Measurements from ENCODE around the gene PAWR.
A peak's percentile ranks its signal among the peaks of the same experiment; 100 is the strongest.
"Not testable (repeated sequence)": the region's sequence is repeated elsewhere in the genome, so short reads cannot be mapped to it uniquely, and the experiment has no call there.

Gene PAWR

GRCh38 chr12:79686171-79686570 is 4.6 kb downstream of the PAWR start:
- no peak for DNase-seq

DNA sequence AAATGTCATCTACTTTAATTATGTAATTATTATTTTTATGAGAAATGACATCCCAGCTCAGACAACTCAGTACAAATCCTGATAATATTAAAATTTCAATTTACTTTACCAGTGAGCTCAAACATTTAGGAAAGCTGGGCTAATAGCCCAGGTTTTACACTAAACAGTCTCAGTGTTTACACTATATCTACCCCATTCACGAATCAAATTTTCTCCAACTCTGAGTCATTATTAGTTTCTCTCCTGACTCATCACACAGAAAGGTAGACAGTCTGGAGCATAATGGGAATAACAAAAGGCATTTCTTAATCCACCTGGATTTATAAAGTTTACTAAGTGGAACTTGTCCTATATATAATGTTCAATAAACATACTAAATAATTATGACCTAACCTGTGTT is 5.7 kb downstream of the PAWR start:
- DNase-seq, result no peak

DNA sequence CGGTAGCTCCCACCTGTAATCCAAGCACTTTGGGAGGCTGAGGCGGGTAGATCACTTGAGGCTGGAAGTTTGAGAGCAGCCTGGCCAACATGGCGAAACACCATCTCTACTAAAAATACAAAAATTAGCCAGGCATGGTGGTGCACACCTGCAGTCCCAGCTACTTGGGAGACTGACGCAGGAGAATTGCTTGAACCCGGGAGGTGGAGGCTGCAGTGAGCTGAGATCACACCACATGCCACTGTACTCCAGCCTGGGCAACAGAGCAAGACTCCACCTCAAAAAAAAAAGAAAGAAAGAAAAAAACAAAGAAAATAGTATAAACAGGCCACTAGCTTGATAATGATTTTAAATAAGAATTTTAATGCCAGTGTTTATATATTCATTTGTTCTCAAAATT is 6.4 kb downstream of the PAWR start:
- DNase-seq, result not testable (repeated sequence)

GRCh38 chr12:79682593-79682992 is 8.2 kb downstream of the PAWR start:
- DNase-seq, result no peak

- no peak for DNase-seq
Measured at GRCh38 chr12:79681008-79681590, 9.7 kb downstream of the PAWR start.

DNA sequence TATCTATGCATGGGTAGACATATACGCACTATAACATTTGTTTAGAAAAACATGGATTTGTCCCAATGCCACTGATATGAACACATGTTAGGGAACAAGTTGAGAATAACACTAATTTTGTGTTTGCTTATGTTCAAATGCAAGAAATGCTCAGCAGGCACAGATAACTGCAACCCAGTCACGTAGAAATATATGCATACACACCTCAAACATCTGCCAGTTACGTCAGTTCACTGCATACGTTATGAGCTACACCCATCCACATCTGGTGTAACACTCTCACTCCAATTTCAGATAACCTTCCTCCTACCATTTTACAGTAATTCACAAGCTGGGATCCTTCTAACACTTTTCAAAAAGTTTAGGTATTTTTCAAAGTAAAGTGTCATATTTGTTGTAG is 10.7 kb downstream of the PAWR start:
- no peak for DNase-seq

DNA sequence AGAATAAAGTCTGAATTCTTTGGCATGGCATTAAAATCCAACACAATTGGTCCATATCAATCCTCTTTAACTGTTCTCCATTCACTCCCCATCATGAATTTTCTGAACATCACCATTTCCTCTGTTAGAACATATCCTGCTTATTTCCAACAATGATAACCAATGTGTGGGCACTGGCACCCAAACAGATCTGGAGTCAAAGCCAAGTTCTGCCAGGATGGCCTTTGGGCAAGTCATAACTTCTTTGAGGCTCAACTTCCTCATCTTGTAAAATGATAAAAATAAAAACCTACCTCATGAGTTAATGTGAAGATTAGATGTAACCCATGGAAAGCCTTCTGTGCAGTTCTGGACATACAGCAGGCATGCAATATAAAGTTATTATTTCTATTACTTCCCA is 12.5 kb downstream of the PAWR start:
- DNase-seq, result no peak

GRCh38 chr12:79677672-79678071 is 13.1 kb downstream of the PAWR start:
- DNase-seq, result no peak

DNA sequence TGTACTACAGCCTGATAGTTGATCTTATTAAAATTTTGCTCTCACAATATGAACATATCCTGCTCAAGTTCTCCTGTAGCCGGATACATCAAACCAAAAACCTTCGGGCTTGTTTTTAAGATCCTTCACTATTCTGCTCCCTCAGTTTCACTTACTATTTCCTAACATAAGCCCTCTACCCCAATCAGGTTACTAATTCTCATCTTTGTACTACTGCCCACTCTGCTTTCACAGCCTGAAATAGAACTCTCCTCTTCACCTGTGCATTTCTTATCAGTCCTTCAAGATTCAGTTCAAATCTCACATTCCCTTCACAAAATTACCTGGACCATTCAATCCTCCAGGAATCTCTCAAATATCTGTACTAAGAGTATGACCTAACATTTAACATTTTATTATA is 14.2 kb downstream of the PAWR start:
- no peak for DNase-seq

- peak in 1 of 5 experiments; percentile 37 for DNase-seq
Measured at GRCh38 chr12:79674629-79675028, 16.1 kb downstream of the PAWR start.

GRCh38 chr12:79673354-79673753 is 17.4 kb downstream of the PAWR start:
- peak in 1 of 5 experiments; percentile 6 for DNase-seq

DNA sequence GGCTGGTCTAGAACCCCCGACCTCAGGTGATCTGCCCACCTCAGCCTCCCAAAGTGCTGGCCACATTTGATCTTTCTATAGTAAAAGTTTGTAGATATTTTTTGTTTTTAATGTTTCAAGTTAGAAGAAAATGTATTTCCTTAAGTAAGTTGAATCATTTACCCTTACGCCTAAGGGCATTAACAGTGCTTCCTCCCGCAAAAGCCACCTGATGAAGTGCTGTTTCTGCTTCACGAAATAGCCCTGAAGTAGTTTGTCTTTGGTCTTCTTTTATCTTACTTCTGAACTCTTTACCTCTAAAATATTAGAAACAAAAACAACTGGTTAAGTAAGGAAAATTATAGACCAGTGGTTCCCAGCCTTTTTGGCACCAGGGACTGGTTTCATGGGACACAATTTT is 22.7 kb downstream of the PAWR start:
- no peak for DNase-seq

DNA sequence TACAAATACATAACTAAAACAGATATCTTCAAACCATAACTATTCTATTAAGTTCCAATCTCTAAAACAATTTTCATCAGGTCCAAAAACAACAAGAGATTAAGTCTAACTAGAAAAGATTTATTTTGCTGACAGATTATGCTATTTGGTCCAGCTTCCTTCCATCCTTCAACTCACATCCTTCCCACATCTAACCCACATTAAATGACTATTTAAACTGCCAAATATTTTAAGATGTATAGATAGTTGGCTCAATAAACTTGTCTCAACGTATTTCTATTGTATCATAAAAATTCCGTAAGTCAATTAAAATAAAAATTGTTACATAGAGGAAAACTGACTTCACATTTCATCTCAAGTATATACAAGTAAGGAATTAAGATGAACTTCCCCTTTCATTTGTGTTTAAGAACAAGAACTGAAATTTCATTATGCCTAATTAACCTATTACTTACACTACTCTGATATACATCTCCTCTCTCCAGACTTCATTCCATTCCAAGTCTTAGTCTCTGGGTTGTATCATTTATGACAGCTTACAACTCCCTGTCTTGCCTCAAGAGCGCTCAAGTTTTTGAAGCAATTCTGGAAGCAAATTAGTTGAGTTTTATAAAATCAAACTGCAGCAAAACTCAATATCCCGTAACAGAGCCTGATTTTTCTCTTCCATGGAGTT is 25.4 kb downstream of the PAWR start:
- no peak for DNase-seq

- DNase-seq, result no peak
Measured at GRCh38 chr12:79664518-79664917, 26.2 kb downstream of the PAWR start.

DNA sequence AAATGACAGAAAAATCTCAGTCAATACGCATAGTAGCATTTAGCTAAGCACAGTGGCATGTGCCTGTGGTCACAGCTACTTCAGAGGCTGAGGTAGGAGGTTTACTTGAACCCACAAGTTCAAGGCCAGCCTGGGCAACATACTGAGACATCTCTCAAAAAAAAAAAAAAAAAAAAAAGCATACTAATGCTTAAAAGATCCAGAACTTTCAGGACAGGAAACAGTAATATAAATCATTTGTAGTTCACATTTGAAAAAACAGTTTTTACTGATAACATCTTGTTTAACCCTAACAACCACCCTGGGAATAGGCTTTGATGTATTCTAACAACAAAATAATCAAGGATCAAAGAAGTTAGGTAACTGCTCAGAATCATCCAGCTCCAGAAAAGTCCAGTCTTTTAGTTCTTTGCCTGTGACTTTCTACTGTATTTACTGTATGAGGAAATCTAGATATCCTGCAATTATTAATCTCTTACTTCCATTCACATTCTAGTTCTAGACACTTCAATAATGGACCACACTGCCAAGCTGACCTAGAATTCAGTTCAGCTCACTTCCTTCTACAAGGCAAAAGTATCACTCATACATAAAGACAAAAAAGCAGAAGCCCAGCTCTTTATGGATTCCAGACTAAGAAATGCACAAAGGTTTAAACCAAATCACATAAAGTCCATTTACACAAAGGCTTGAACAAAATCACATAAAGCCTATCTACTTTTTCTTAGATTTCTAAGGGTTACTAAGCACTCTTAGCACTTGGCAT is 28.5 kb downstream of the PAWR start:
- peak in 1 of 5 experiments; percentile 8 for DNase-seq

DNA sequence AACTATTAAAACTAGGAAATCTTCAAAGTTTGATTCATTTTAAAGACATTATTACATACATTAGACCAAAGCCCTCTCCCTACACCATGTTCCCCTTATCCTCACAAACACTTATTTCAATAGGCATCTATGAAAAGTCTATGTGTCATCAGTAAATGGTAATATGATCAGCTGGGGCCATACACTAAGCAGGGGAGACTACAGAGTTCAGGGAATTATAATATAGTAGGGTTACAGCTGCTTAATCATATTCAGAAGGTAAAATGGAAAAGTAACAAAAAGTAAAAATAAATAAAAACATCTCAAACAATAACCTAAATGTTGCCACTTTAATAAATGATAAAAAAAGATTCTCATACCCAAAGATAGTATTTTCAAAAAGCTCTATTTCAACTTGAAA is 29.1 kb downstream of the PAWR start:
- DNase-seq, result no peak

DNA sequence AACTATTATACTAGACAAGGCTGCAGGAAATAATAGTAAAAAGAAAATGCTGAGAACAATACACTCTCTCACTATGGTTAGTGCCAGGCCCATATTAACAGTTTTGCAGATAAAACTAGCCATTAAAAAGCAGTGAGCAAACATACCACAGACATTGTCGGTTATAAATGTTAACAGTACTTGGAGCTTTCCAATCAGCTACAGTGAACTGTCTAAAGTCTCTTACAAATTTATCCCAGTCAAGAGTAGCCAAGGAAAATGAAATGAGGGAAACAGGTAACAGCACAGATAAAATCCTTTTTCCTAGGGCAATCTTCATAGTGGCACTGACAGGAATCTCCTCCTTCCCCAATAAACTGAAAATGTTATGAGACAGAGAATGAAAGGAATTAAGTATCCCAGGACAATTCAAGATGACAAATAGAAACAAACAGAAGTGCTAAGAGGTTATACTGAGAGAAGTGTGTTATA is 30.8 kb downstream of the PAWR start:
- no peak for DNase-seq

GRCh38 chr12:79658221-79658620 is 32.5 kb downstream of the PAWR start:
- DNase-seq, result no peak

DNA sequence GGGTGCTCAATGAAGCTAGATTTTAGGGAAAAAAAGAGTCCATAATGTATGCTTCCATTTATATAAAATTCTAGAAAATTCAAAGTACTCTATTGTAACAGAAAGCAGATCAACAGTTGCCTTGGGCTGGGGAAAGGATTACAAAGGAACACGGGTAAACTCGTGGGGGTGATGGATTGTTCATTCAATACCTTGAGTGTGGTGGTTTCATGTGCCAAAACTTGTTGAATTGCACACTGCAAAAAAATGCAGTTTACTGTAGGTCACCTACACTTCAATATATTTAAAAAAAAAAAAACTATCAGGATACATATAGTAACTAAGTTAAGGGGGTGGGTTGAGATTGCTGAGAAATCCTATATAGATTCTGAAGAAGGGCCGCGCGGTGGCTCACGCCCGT is 33.6 kb downstream of the PAWR start:
- no peak for DNase-seq

- no peak for DNase-seq
Measured at GRCh38 chr12:79655036-79655435, 35.7 kb downstream of the PAWR start.

- no peak for DNase-seq
Measured at GRCh38 chr12:79652521-79652920, 38.2 kb downstream of the PAWR start.

- no peak for DNase-seq
Measured at GRCh38 chr12:79650440-79650839, 40.3 kb downstream of the PAWR start.

- no peak for DNase-seq
Measured at GRCh38 chr12:79648881-79649280, 41.9 kb downstream of the PAWR start.

DNA sequence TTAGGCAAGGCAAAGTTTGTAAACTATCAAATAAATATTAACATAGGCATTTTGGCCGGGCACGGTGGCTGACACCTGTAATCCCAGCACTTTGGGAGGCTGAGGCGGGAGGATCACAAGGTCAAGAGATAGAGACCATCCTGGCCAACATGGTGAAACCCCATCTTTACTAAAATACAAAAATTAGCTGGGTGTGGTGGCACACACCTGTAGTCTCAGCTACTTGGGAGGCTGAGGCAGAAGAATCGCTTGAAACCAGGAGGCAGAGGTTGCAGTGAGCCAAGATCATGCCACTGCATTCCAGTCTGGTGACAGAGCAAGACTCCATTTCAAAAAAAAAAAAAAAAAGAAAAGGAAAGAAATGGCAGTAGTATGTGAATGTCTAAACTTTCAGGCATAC is 43.9 kb downstream of the PAWR start:
- not testable (repeated sequence) for DNase-seq
